Stimulated activated CD4-positive, alpha-beta T cell treated with anti-CD3 and anti-CD28 coated beads, Interleukin-12 subunit alpha, Interleukin-12 subunit beta, amount 100 ng/mL, for 4 hours (primary cell): Measurements from ENCODE around the gene SMARCA2.

Source experiments
- DNase-seq: peaks from one replicate; pipeline ENCODE4 v3.0.0-alpha.2; 2020

SMARCA2 gene

GRCh38 chr9:2014696-2015580 is at the start of gene SMARCA2:
Gene SMARCA2 (plus strand): TSS chr9:2015347. CDS start chr9:2029023, 13,676 bp downstream.
- DNase-seq: peak; percentile 95

GRCh38 chr9:1966725-1967366 is 48.3 kb upstream of the SMARCA2 start:
- no peak for DNase-seq

- DNase-seq: no peak
Observed at GRCh38 chr9:1969160-1969559, 46.0 kb upstream of the SMARCA2 start.

GRCh38 chr9:1969898-1970297 is 45.2 kb upstream of the SMARCA2 start:
- no peak for DNase-seq

- DNase-seq: no peak
Observed at GRCh38 chr9:1972672-1973071, 42.5 kb upstream of the SMARCA2 start.

GRCh38 chr9:1977026-1977425 is 38.1 kb upstream of the SMARCA2 start:
- DNase-seq: no peak

GRCh38 chr9:1978941-1979340 is 36.2 kb upstream of the SMARCA2 start:
- DNase-seq: no peak

- no peak for DNase-seq
Observed at GRCh38 chr9:1979741-1980367, 35.3 kb upstream of the SMARCA2 start.

- no peak for DNase-seq
Observed at GRCh38 chr9:1980387-1980786, 34.8 kb upstream of the SMARCA2 start.

GRCh38 chr9:1982074-1982473 is 33.1 kb upstream of the SMARCA2 start:
- DNase-seq: no peak

- DNase-seq: no peak
Observed at GRCh38 chr9:1986341-1986740, 28.8 kb upstream of the SMARCA2 start.

GRCh38 chr9:1989500-1989899 is 25.6 kb upstream of the SMARCA2 start:
- DNase-seq: no peak

- no peak for DNase-seq
Observed at GRCh38 chr9:1994180-1994579, 21.0 kb upstream of the SMARCA2 start.

- DNase-seq: no peak
Observed at GRCh38 chr9:1995084-1995483, 20.1 kb upstream of the SMARCA2 start.

- no peak for DNase-seq
Observed at GRCh38 chr9:1996156-1996555, 19.0 kb upstream of the SMARCA2 start.

GRCh38 chr9:1997646-1998045 is 17.5 kb upstream of the SMARCA2 start:
- no peak for DNase-seq

- no peak for DNase-seq
Observed at GRCh38 chr9:1998111-1998510, 17.0 kb upstream of the SMARCA2 start.

GRCh38 chr9:2000314-2000713 is 14.8 kb upstream of the SMARCA2 start:
- DNase-seq: no peak

GRCh38 chr9:2008372-2008771 is 6.8 kb upstream of the SMARCA2 start:
- no peak for DNase-seq

GRCh38 chr9:2012347-2012746 is 2.8 kb upstream of the SMARCA2 start:
- DNase-seq: no peak

GRCh38 chr9:2013743-2014475 is 1.2 kb upstream of the SMARCA2 start:
- DNase-seq: no peak

GRCh38 chr9:2015581-2016407 is 647 bp downstream of the SMARCA2 start:
- DNase-seq: peak; percentile 44
